Inflammatory macrophage treated with lipopolysaccharide for 1 hour (primary cell): ENCODE measurements around the gene SLC47A2.

Experiments used
- DNase-seq, 2 donors: peaks; one replicate each; pipeline ENCODE4 v3.0.0-alpha.2; 2020 to 2022

Gene SLC47A2

DNA sequence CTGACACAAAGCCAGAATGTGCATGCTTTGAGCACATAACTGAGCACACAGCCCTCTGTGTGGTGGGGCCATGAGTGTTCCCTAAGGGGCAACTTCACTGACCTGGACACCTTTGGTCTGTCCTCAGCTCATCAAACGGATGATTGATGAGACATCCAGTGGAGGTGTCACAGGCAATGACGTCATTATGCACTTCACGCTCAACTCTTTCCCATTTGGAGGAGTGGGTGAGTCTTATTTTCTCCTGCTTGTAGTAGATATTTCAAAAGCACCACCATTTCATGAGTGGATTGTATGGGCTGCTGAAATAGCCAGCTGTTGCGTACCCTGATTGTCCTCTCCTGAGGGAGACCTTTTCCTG is 51.6 kb downstream of the SLC47A2 start:
- DNase-seq = no peak

DNA sequence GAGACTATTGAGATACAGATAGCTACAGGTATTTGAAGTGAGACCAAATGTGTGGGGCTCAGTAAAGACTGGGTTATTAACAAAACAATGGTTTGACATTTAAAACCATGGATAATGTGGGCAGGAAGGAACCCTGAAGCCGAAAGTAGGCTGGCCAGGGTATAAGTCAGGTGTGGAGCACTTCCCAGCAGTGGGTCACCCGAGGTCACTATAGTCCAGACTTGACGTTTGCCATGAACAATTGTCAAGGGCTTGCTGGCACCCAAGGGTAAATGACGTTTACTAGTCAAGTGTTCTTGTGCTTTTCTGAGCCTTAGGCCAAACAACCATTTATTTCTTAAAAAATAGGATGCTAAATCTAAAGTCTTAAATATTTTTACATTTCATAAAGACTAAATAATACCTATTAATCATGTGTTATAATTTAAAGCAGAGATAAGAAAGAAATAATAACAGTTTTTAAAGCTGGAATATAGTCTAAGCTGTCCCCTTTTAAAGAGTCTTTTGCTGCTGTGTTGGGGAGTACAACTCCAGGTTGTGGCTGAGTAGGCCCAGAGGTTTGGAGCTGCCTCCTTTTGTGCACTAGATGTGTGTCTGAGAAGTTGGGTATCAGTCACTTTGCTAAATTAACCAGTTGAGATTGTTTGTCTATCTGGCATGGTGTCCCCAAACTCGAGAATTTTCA is 52.1 kb downstream of the SLC47A2 start:
- no peak for DNase-seq

DNA sequence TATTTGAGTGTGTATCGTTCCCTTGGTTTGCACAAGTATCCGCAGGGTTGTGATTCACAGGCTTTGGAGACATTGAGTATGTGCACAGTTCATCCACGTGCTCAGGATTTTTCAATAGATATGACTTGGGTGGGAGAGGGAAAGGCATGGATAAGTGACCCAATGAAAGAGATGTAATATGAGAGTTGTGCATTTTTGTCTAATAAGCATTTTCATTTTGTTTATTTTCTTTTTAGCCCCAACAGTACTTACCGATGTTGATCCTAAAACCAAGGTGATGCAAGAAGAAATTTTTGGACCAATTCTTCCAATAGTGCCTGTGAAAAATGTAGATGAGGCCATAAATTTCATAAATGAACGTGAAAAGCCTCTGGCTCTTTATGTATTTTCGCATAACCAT is 53.3 kb downstream of the SLC47A2 start:
- DNase-seq = no peak

DNA sequence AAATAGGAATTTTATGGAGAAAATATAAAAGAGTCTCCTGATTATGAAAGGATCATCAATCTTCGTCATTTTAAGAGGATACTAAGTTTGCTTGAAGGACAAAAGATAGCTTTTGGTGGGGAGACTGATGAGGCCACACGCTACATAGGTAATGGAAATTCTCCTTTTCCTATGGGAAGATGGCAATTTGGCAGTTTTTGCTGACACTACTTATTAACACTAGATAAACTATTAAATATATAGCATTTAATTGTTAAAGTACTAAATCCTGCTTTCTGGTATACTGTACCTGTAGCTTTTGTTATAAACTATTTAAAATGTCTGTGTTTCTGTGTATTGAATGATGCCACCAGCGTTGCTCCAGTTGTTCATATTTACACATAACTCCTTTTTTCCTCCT is 55.3 kb downstream of the SLC47A2 start:
- no peak for DNase-seq

DNA sequence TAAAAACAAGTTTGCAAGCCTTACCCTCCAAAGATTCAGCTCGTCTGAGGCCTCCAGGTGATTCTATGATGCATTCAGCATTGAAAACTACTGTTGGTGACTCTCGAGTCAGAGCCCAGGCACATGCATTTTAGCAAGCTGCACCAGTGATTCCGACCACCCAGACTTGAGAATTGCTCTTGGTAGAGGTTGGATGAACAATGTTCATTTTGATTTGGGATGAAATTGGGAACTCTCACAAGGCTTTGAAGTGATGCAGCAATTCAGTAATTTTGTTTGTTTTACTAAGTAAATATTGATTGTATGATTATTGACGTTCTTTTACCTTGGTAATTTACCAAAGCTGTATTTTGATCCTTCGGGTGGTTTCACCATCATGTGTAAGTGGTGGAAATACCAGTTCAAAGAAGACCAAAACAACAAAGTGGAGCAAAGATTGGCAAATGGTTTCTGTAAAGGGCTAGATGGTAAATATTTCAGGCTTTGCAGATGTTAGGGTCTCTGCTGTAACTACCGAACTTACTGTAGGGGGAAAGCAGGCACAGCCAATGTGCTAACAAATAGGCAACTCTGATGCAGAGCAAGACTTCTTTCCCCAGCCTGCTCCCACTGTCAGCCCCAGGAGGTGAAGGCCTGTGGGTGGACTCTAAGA is 56.0 kb downstream of the SLC47A2 start:
- no peak for DNase-seq

DNA sequence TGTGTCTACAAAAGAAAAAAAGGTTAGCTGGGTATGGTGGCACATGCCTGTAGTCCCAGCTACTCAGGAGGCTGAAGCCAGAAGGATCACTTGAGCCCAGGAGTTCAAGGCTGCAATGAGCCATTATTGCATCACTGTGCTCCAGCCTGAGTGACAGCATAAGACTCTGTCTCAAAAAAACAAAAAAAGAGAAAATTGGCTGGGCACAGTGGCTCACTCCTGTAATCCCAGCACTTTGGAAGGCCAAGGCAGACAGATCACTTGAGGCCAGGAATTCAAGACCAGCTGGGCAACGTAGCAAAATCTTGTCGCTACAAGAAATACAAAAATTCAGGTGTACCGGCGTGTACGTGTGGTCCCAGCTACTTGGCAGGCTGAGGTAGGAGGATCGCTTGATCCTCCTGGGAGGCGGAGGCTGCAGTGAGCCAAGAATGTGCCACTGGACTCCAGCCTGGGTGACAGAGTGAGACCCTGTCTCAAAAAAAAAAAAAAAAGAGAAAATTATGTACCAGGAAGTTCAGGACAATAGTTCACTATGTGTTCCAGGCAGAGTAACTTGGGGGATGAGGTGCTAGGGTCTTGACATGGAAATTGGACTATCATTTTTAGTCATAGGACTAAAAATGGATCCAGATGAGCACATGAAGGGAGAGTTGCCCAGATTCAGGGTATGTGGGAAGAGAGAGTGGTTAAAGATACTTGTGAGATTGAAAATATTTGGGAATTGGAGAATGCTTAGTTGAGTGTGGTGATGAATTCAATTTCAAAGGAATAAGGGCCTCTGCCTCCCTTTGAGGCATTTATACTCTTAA is 56.8 kb downstream of the SLC47A2 start:
- DNase-seq = no peak

DNA sequence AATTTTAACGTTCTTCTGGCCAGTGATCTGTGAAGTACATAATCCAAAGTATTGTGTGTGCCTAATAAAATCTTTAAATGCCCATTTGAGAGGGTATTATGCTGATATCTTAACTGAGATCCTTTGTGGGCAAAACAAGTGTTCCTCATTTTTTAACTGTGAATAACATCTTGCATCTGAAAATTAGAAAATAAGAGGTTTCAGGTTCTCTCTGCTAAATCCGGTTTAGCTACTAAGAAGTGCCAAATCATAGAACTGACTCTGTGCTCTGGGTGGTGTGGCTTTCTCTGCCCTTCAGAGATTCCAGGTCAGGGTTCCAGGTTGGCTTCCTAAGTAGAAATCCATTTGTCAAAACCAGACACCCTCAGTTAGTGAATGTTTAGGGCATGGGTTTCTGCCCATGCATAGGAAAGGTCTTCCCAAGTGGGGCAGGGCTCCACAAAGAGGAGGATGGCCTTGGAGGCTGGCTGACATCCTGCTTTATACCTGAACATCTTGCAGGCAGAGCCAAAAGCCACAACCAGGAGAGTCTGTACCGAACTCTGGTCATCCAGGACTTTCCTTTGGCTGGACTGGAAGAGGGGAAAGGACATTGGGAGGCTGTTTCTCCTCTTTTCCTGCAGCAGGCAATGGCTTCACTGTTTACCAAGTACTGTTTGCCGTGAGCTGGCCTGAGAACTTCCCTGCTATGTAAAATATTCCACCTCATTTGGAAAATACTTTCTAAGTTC is 59.4 kb downstream of the SLC47A2 start:
- DNase-seq = no peak

DNA sequence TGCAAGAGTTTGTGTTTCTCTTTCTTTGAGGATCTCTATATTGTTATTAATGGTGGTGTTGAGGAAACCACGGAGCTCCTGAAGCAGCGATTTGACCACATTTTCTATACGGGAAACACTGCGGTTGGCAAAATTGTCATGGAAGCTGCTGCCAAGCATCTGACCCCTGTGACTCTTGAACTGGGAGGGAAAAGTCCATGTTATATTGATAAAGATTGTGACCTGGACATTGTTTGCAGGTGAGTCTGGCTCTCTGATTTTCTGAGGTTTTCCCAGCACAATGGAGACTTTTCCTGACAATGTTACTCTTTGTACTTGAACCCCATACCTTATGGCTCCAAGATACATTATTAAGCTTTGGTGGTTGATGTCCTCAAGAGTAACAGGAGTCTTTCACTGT is 60.0 kb downstream of the SLC47A2 start:
- DNase-seq = no peak

GRCh38 chr17:19654896-19655295 is 61.5 kb downstream of the SLC47A2 start:
- DNase-seq = no peak

GRCh38 chr17:19654342-19654886 is 62.0 kb downstream of the SLC47A2 start:
- DNase-seq = no peak

DNA sequence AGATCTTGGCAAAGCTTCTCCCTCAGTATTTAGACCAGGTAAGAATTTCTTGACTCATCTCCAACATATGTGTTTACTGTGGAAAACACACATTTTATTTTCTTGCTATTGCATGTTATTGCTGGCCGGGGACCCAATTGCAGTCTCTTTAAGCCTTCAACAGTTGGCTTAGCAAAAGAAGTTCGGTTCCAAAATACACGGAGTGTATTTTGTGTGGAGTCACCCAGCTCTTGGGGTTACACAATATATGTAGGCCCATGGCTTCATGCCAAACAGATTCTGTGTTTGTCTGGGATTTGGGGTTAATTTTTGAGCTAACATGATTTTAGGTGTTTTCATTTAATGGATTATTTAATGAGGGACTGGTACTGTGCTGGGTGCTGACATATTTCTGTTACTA is 63.8 kb downstream of the SLC47A2 start:
- DNase-seq = no peak

DNA sequence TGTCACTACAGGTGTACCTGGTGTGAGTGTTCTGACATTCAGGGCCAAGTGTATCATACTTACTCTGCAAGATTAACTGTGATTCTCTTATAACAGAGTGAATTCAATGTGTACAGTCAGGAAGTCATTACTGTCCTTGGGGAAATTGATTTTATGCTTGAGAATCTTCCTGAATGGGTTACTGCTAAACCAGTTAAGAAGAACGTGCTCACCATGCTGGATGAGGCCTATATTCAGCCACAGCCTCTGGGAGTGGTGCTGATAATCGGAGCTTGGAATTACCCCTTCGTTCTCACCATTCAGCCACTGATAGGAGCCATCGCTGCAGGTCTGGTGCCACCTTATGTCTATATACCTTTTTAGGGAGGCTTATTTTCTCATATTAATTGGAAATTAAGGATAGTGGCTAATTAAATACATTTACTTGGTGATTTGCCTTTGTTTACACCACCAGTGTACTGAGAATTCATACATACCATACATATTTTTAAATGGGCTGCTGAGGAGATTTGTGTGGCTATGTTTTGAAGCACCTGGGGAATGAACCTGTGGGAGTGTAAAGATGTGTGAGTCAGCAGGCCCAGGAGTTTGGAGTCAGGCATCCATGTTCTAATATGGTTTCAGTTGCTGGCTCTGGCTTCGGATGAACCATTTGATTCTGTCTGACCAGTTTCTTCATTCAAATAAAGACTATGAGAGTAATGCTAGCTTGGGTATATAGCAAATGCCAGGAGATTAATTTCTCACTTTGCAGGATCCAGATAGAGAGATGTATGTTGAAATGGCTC is 64.7 kb downstream of the SLC47A2 start:
- no peak for DNase-seq

GRCh38 chr17:19650826-19651225 is 65.6 kb downstream of the SLC47A2 start:
- DNase-seq = no peak

- DNase-seq = no peak
These were observed 67.2 kb downstream of the SLC47A2 start for GRCh38 chr17:19649274-19649541.

DNA sequence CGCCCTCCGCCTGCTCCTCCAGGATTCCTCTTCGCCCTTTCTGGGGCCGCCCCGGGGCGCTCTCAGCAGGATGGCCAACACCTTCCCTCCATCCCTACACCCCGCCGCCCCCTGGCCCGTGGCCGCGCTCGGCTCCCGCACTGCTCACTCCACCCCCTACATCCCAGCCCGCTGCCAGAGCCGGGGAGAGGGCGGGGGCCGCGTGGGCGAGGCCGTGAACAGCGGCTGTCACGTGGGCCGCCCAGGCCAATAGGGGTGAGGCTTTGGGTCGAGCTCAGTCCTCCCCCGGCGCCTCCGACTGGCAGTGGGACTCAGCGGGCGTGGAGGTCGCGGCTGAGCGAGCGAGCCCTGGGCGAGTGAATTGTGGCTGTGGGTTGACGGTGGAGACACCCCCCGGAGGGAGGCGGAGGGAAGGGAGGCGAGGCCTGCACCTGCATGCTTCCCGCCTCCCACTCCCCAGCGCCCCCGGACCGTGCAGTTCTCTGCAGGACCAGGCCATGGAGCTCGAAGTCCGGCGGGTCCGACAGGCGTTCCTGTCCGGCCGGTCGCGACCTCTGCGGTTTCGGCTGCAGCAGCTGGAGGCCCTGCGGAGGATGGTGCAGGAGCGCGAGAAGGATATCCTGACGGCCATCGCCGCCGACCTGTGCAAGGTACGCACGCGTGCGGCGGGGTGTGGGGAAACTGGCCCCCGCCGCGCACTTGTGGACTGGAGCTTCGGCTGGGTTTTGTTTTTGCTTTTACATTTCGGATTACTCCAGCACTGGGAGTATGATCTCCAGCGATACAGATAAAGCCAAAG is 67.7 kb downstream of the SLC47A2 start, which contains the start of gene ALDH3A2:
ALDH3A2 (plus strand) TSS at position 277 of the 799 bp plus-strand sequence; CDS start at position 498, 221 bp downstream.
- peak; percentile 93 to 96 for DNase-seq

DNA sequence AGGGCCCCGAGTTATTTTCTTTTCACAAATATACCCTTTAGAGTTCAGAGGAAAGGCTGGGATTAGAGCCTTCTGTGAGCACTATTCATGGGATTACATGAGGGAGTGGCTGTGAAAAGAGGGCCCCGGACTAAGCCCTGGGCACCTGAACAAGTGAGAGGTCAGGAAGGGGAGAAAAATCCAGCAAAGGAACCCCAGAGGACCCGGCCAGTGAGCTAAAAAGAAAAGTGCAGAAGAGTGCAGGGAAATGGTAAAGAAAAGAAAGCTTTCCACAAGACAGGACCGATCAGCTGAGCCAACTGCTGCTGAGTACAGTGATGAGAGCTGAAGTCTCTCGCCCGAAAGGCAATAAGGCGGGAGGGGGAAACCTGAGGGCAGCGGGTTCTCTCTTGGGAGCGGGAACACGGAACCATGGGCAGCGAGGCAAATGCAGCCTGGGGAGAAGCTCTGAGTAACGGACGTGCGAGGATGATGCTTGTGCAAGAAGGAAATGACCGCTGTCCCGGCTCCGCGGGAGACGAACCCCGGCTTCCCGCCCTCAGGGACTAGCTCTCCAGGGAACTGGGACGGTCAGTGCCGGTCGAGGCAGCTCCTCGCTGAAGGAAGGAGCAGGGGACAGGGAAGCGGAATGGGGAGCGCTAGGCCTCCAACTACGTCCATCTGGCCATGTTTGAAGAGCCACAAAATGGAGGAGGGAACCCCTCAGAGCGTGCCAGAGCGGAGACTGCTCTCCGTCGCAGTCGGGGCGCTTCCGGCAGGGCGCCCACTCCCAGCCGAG is 68.5 kb downstream of the SLC47A2 start:
- peak; percentile 83 to 89 for DNase-seq

DNA sequence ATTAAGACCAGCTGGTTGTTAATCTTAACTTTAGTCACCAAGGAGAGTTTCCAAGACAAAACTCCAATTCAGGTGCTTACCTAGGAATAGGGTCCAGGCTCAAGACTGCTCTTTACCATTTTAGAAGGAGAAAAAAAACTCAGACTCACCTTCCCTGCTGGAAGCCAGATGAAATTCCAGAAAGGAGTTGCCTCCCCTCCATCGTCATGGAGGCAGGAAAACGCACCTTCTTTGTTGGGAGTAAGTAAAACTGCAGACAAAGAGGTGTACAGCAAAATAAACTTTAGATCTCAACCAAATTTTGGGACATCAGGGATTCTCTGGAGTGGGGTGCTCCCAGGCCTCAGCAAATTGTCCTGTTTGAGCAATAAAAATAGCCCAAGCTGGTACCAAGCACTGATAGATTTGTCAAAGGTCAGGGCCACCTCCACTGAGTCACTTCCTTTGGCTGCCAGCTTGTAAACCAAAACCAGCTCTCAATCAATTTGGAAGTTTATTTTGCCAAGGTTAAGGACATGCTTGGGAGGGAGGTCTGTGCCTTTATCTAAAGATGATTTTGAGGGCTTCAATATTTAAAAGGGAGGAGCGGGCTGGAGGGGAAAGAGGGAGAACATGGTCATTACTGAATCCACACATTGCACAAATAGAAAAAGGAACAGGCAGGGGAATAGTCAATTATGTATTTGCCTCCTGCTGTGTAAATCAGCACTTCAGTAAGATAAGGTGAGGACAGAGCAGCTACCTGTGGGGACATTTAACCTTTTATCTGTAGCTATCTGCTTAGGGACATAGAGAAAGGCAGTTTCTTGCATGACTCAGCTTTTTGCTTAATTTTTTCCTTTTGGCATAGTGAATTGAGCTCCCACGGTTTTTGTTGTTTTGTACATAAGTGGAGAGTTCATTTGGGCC is 69.3 kb downstream of the SLC47A2 start:
- peak; percentile 29 to 36 for DNase-seq

- peak; percentile 62 to 91 for DNase-seq
These were observed 70.6 kb downstream of the SLC47A2 start for GRCh38 chr17:19645734-19646201.

DNA sequence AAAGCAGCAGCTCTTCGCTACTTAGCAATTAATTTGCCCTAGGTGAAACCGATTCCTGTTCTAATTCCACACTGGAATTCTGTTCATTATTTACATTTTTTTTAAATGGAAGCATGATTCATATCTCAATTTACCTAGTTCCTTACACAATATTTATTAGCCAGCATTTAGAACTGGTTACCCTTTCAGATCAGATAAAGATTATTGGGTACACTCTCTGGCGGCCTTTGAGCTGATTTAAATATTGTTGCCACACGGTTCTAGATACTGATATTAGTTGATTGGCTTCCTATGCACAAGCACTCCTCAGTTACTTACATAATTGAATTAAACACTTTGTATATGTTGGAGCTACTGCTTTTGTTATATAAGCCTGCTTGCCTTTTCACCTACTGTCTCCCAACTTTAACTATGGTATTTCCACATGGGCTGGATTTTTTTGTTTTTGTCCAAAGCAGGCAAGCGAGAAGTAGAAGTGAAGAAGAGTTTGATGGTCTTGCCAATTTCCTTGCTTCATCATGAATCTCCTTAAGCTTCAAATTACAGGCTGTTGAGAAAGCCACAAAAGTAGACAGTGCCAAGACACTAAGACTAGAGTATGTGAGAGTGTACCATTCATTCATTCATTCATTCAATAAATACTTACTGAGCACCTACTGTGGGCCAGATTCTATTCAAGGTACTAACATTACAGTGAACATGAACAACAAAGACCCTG is 71.7 kb downstream of the SLC47A2 start:
- DNase-seq = no peak
